Head of caudate nucleus (tissue), 42 donors: ENCODE data around the gene EXPH5.

Experiments used
- DNase-seq, 42 donors: peaks; one replicate each; pipeline versions ENCODE4 v3.0.0 to v3.0.0-alpha.2; 2020 to 2021; ENCODE audit warnings: mixed read lengths in 7 of 42
- intact Hi-C: fragments of 100-400 bp; cut with DNase I; formaldehyde crosslinking; loops from one replicate; pipeline ENCODE4 v1.15.0; 2022

Gene EXPH5

DNA sequence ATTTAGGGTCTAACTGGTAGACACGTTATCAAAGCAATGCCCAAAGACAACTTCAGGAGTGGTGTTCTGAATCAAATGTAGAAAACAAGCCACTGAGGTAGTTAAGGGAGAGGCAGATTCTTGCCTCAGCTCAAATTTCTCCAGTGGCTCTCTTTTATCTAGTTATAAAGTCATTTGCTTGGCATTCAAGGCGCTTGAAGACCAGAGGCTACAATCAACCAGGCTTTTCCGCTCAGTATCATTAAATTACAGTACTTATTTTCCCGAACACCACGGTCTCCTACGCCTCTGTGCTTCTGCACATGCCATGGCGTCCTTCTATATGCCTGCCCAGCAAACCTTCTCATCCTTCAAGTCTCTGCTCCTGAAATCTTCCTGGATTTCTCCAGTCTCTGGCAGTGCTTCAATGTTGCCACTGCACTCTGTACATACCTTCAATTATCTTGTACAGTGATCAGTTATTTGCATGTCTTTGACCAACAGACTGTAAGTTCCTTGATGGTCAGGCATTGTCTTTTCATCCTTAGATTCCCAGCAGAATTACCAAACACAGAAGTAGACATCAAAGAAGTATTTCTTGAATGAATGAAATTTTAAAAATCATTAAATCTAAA, 96.8 kb downstream of the EXPH5 start:
- intact Hi-C loops = no loop called here
- no peak for DNase-seq

DNA sequence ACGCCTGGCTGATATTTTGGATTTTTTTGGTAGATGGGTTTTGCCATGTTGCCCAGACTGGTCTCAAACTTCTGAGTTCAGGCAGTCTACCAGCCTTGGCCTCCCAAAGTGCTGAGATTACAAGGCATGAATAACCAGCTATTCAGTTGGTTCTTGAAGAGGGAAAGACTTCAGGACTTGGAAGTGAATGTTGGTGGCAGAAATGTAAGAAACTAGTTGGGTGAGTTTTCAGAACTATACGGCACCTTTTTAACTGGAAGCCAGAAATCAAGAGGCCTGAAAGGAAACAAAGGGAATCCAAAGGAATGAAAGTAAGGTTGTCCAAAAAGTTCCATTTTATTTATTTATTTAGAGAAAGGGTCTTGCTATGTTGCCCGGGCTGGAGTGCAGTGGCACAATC, 98.2 kb downstream of the EXPH5 start:
- intact Hi-C loops = no loop called here
- DNase-seq = no peak

DNA sequence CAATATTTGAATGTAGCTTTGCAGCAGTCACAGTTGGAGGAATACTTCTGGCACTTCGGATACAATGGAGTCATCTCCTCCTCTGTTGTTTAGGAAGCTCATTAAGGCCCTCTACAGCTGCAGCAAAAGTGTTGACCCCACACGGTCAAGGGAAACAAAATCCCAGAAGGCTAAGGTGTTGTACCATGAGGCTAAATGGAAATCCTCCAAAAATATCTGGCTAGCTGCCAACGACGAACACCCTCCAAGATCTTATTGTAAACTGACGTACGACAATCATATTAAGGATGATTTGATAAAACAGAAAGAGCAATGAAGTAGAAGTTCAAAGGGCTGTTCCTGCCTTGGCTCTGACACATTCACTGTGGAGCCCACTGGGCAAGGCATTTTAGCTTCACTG, 99.4 kb downstream of the EXPH5 start:
- no peak for DNase-seq
- intact Hi-C loops = no loop called here

DNA sequence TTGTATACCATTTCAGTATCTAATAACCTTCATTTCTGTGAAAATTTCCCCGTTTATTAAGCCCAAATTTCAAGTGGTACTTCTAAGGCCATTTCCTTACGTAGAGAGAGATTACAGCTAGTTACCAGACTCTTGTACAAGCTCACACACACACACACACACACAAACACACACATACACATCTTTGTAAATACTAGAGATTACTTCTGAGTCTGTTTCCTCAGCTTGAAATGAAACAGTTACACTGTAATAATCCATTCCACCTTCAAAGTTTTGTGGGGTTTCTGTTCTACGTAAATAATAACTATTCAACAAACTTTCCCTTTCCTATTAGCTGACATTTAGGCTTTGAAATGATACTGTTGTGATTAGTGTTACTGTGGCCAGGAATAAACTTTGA, 101.6 kb downstream of the EXPH5 start:
- intact Hi-C loops = no loop called here
- DNase-seq = no peak

DNA sequence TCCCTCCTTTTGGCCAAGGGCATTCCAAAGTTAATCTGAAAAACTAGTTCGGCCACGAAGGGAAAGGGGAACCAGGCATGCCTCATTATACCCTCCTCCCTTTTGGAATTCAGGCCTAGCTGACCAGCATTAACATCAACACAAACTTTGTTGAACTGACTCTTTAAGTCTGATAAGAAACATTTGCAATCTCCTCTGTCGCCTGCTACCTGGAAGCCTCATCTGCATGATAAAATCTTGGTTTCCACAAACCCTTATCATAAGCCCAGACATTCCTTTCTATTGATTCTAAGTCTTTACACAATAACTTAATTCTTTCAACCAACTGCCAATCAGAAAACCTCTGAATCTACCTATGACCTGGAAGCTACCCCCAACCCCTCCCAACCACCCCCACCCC, 106.7 kb downstream of the EXPH5 start:
- DNase-seq = no peak
- intact Hi-C loops = no loop called here

DNA sequence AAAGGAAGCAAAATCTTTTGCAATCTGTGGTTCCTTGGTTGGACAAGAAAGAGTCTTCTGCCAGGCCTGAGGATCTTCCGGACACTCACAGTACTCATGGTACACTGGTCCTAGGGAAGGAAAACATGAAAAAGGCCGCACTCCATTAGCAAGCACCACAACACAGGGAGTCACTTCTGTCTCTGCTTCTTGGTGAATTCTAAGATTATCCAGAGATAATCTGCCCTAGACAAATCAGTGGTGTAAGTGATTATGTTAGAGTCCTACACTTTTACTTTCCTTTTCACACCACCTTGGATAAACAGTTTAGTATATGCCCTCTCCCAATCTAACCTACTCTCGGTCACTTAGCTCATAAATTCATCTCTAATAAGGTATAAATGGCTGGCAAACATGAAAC, 107.2 kb downstream of the EXPH5 start:
- intact Hi-C loops = no loop called here
- DNase-seq = no peak

DNA sequence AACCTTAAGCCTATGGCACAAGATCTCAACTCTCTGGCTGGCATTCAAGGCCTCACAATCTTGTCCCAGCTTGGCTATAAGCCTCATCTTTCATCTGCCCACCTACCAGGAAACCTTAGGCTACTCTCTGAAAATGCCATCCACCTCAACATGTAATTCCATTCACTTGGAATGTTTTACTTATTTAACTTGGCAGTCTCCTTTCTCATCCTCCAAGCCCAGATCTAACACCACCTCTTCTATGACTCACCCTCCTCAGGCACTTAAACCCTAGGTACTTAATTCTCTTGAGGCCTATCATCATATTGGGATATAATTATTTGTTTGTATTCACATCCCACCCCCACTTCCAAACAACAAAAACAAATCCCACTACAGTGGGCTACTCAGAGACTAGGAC, 110.4 kb downstream of the EXPH5 start:
- intact Hi-C loops = no loop called here
- no peak for DNase-seq

DNA sequence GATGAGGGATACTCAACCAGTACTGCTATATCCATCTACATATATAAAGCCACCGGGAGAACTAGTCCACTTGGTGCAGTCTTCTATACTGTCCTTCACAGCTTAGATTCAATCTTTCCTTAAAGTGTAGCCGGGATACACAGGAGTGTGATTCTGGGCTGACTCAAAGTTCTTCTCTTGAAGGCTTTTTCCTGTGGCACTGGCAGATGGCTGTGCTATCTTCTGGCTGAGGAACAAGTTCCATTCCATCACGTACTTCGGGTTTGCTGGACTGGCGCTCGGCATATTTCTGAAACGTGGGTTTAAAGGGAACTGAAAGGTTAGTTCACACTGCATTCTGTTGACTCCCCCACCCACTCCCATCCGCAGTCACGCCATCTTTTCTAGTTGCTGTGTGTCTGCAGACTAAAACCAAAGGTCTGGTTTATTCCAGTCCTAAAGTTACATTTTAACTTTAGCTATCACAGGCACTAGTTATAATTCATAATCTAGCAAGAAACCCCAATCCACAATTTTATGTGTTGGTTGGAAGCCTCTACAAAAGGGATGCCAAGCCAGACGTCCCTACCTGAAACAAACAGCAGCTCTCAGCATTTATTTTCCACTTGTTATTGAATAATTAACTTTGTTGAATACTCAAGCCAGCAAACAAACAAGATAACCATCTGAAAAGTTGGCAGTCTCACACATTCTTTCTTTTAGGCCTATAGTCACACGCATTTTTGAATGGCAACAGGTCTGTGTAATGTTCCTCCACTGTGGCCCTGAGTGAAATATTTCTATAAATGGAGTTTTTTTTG, 118.7 kb downstream of the EXPH5 start:
- intact Hi-C loops = no loop called here
- DNase-seq = no peak

DNA sequence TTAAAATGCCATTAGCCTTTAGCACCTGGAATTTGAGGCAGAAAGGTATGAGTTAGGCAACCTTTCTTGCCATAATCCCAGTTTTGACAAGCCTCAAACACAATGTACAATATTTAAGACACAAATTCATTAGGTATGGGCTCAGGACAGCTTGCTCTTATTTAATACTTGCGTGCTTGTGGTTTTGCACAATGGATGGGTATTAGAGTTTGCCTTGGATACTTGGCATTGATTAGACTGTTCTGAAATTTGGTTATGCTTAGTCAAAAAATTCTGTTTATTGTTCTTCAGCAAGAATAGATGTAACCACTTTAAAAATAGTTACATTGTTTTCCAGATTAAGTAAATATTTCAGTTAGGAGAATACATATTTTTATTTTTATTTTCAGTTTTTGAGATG, 120.9 kb downstream of the EXPH5 start:
- intact Hi-C loops = no loop called here
- no peak for DNase-seq

DNA sequence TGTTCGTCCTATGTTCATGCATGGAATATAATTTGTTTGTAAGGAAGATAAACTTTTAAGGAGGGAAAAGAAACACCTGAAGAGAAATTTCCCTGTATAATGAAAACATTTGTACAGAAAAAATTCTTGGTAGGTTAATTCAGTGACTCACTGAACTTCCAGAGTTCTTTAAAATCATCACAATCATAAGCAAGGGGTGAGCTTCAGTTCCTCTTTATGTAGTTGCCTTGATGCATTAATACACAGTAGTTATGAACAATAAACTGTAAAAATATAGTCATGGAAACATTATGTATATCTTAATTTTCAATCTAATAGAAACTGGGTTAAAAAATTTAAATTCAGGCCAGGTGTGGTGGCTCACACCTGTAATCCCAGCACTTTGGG, 125.1 kb downstream of the EXPH5 start:
- intact Hi-C loops = loop anchor here (10.0 kb wide), 1 partner anchor 244 kb away; the partner anchor contains the start of genes ATM and NPAT
- DNase-seq = no peak

DNA sequence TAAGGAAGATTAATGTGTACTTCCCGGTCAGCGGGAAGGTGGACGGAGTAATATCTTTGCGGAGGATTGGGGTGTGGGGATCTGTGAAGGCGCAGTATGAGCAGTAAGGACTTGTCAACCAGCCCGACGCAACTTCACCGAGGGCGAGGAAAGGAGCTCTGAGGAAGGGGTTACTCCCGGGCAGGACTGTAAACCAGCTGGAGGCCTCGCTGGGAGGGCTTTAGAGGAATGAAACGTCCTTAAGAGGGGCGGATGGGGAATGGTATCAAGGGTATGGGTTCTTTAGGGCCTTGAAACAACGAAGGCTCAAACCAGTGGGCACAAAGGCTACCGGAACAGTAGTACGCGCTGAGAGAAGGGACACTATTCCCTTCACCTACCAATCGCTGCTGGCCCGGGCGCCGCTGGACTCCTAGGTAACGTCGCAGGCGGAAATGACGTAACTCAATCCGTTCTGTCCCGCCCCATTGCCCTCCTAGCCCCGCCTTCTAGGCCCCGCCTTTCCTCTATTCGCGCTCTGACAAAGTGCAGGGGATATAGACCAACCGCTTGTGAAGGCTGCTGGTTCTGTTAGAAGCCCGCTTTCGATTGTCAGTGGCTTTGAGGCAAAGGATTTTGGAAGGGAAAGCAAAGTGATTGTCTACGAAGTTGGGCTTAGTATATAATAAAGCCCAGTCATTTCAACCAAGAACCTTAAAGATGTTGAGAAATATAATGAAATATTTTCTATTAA, 126.3 kb downstream of the EXPH5 start, which contains the start of gene C11orf65:
Gene C11orf65, minus strand, starts transcription at position 439 of the 733 bp plus-strand sequence. CDS start 5,970 bp downstream, outside the sequence.
- intact Hi-C loops = loop anchor here (10.0 kb wide), 1 partner anchor 242 kb away; the partner anchor contains the start of genes ATM and NPAT
- peak; percentile 94 to 99 (median 98) for DNase-seq

DNA sequence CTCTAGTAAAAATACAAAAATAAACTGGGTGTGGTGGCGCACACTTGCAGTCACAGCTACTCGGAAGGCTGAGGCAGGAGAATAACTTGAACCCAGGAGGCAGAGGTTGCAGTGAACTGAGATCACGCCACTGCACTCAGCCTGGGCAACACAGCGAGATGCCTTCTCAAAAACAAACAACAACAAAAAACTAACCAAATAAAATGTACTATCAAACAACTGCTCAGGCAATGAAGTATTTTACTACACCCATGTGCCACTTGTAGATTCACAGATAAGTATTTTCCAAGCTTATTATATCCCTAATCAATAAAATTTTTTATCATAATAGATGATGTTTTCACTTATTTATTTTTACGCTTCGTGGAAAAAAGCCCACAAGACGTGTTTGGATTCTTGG, 127.2 kb downstream of the EXPH5 start:
- no peak for DNase-seq
- intact Hi-C loops = loop anchor here (10.0 kb wide), 1 partner anchor 242 kb away; the partner anchor contains the start of genes ATM and NPAT
